HuH-7.5 (cell line): ENCODE measurements around the gene APPBP2.
"Not testable (repeated sequence)": the region's sequence is repeated elsewhere in the genome, so short reads cannot be mapped to it uniquely, and the experiment has no call there.

ENCODE experiments used
- DNase-seq: peaks from one replicate; pipeline ENCODE4 v3.0.0; 2011; ENCODE audit warnings: low spot score

Gene APPBP2

GRCh38 chr17:60495260-60495659 is 30.8 kb downstream of the APPBP2 start:
- DNase-seq = no peak

GRCh38 chr17:60493847-60494321 is 32.2 kb downstream of the APPBP2 start:
- DNase-seq = no peak

DNA sequence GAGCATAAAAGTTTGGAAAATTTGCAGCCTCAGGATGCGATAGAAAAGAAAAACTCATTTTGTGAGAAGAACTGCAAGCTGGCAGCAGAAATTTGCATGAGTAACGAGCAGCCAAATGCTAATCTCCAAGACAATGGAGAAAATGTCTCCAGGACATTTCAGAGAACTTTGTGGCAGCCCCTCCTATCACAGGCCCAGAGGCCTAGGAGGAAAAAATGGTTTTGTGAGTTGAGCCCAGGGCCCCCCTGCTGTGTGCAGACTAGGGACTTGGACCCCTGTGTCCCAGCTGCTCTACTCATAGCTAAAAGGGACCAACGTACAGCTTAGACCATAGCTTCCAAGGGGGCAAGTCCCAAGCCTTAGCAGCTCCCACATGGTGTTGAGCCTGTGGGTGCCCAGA is 34.3 kb downstream of the APPBP2 start:
- no peak for DNase-seq

- DNase-seq = not testable (repeated sequence)
Measured at GRCh38 chr17:60490594-60490993, 35.4 kb downstream of the APPBP2 start.

DNA sequence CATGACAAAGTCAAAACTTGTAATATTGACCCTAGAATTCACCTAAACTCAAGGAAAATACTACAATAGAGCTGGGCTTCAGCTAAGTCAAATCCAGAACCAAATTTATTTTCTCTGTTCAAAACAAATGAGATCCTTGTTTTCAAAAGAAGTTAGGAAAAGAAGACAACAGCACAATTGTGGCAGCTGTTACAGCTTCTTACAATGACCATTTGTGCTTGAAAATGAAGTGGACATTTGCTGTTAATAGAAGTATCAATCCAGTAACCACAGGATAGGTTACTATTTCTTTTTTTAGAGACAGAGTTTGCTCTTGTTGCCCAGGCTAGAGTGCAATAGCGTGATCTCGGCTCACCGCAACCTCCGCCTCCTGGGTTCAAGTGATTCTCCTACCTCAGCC is 44.4 kb downstream of the APPBP2 start:
- no peak for DNase-seq

- no peak for DNase-seq
Measured at GRCh38 chr17:60473788-60474187, 52.3 kb downstream of the APPBP2 start.

- no peak for DNase-seq
Measured at GRCh38 chr17:60472449-60472848, 53.6 kb downstream of the APPBP2 start.

DNA sequence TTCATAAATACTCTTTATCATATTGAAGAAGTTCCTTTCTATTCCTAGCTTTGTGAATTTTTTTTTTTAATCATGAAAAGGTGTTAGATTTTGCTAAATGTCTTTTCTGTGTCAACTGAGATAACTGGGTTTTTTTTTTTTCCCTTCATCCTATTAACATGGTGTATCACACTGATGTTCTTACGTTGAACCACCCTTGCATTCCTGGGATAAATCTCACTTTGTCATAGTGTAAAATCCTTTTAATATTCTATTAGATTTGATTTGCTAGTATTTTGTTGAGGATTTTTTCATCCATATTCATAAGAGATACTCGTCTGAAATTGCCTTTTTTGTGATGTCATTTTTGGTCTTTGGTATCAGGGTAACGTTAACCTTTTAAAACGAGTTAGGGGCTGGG is 54.6 kb downstream of the APPBP2 start:
- no peak for DNase-seq

DNA sequence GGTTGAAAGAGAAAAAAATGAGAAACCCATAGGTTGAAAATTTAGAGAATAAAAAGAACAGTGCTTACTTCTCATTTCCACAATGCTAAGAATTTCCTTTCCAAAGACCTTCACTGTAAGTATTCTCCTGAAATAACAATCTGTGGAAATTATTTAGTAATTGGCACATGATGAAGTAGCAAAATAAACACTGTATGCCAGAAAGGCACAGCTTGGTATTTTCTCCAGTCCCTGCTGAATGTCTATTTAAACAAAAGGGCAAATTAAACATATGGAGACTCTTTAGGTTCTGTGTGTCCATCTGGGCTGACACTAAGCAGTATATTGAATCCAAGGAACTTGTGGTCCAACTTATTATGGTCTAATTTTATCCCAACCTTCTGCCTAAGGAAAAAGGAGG is 57.7 kb downstream of the APPBP2 start:
- no peak for DNase-seq

GRCh38 chr17:60464343-60464742 is 61.7 kb downstream of the APPBP2 start:
- DNase-seq = no peak

- DNase-seq = no peak
Measured at GRCh38 chr17:60463157-60463835, 62.7 kb downstream of the APPBP2 start.

DNA sequence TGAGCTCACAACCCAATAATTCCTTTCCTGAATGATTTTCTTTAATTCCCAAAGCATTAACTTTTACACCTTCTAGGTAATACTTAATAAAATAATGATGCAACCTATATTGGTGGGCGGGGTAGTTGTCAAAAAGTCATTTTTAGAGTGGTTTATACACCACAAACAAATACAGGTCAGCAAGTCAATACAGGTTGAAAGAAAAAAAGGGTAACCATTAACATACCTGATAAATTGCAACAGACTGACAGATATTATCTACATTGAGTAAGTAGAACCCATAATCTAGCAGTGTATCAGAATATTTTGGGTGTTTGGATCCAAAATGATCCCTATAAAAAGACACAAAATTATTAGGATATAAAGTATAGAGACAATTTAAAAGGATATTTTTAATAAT is 64.5 kb downstream of the APPBP2 start:
- no peak for DNase-seq

DNA sequence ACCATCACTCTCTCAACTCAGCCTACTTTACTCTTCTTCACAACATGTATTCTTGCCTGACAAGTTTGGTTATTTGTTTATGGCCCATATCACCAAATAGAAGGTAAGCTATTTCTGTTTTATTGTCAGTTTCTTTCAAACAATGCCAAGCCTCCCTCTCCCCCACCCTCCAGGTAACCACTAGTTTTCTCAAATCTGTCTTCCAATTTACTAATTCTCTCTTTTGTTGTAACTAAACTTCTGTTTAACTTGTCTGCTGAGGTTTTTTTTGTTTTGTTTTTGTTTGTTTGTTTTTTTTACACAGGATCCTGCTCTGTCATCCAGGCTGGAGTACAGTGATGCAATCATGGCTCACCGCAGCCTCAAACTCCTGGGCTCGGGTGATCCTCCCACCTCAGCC is 68.9 kb downstream of the APPBP2 start:
- no peak for DNase-seq

- DNase-seq = no peak
Measured at GRCh38 chr17:60455378-60455777, 70.7 kb downstream of the APPBP2 start.

DNA sequence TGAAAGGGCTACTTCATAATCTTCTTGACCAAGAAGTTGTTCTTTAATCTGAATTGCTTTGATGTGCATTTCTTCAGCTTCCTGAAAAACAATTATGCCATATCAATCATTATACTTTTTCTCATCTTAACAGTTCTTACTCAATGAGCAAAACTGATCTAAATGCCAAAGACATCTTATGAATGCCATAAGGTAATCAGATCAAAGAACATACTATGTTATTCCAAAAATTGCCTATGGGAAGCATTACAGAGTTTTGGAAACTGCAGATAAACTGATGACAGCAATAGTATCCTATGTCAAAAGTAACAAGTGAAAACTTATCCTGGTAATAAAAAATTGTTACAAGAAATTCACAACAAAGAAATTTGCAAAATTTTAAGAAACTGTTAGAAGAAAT is 74.1 kb downstream of the APPBP2 start:
- DNase-seq = no peak

DNA sequence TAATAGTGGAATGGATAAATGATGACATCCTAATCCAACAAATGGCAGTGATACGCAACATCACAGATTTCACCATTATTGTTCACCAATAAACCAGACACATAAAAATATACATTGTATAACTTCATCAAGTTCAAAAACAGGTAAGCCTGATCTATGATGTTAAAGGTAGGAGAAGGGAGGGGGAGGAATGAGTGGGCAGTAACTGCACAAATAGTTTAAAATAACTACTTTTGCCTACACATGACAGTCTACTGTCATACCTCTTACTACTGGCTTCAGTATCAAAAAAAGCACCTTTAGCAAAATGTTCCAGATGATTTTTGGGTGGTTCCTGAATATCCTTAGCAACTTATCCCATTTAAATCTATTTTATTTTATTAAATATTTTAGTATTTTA is 75.0 kb downstream of the APPBP2 start:
- DNase-seq = no peak

GRCh38 chr17:60447375-60447774 is 78.7 kb downstream of the APPBP2 start:
- DNase-seq = no peak

DNA sequence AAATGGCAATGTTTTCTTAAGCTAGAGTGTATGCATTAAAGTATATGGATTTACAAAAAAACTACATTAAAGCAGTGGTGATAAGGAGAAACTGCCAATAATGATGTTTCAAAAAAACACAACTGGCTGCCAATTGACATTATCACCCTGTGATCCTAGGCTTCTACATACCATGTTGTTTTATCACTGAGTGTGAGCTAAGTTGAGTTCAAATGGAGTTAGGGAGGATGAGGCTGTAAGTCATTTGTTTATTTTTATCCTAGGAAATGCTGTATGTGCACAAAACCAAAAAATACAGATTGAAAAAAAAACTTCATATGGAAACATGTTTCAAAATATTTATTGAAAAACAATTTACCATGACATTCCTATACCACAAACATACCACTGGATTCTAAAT is 80.9 kb downstream of the APPBP2 start:
- DNase-seq = no peak

DNA sequence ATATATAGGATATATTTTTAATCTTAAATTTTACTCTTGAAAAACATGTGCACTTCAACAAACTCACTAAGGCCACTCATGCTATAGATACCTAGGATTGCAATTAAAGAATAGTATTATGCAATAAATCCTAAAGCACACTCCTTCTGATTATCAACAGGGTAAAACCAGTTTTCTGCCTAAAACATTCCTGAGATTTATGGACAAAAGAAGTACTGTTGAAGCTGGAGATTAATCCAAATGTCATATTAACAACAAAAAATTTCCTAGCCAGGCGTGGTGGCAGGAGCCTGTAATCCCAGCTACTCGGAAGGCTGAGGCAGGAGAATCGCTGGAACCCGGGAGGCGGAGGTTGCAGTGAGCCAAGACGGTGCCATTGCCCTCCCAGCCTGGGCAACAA is 82.3 kb downstream of the APPBP2 start:
- DNase-seq = no peak

DNA sequence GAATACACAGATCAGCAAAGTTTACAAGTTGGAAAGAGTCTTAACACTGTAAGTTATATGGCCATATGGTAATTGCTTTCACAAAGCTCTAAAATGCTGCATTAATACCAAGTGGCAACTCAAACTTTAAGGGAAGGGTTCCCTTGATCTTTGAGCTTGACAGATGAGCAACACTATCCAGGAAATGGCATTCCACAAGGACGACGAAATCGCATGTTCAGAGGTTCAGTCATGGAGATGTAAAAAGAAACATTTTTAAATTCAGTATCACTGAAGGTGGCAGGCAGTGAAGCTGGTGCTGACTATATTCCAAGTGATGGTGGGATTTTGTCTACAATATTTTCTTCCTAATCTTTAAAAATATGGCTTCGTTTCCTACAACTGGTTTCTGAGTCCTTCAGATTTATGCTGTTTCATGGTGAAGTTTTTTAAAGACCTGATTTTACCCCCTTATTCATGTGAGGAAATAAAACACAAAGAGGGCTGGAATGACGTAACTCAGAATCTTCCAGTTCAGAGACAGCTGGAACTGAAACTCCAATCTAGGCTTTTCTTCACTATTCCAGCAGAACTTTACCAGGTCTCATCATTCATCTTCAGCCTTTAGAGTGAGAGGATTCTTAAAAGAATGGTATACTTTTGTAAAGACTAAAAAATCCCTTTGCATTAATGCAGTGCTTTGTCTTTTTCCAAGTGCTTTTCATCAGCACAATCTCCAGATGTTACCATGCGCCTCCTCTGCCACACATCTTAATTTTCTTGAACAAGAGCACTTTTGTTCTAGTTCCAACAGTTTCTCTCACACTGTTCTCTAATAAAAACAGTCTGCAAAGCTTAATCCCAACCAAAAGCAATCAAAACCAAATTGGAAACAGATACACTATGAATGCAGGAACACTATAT is 83.5 kb downstream of the APPBP2 start:
- no peak for DNase-seq

DNA sequence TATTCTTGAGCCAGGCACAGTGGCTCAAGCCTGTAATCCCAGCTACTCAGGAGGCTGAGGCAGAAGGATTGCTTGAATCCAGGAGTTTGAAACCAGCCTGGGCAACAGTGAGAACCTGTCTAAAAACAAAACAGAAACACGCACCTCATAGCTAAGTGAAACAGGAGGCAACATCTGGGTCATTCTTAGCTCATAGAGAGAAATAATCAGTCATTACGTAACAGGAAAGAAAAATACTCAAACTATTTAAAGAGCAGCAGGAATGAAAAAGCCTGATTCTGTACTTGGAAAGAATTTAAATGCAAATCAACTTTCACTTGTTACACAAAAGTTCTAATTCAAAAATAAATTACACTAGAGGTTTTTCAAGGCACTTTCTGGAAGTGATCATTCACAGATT is 86.5 kb downstream of the APPBP2 start:
- no peak for DNase-seq

GRCh38 chr17:60436676-60437075 is 89.4 kb downstream of the APPBP2 start:
- DNase-seq = no peak
